GM23338 (cell line): ENCODE results near the gene ACSL6. TPM values are rescaled to one million over a fixed set of nuclear protein-coding genes. Genes with fewer than 3 reads are reported as not detected.

Source experiments
- ATAC-seq: fragments of 200-7000 bp; cut with Tn5 transposase; 3 replicates; pipeline ENCODE4 v1.9.1; 2020
- DNase-seq: peaks from one replicate; pipeline ENCODE4 v3.0.0-alpha.2; 2015; ENCODE audit warnings: low spot score
- H2AFZ ChIP-seq: fragments of 200-600 bp; sonication (generic); 2 replicates; pipeline ENCODE4 v1.8.0; 2016; ENCODE audit warnings: antibody characterized with exemption, mild to moderate bottlenecking, moderate library complexity
- H3F3A ChIP-seq: fragments of 200-600 bp; sonication (generic); replicated peaks from 2 replicates; pipeline ENCODE4 v1.8.0; 2017; ENCODE audit warnings: antibody characterized with exemption, mixed run types, low read depth
- H3K27ac ChIP-seq: fragments of 200-600 bp; sonication (generic); 2 replicates; pipeline ENCODE4 v1.6.1; 2016; ENCODE audit warnings: low read depth
- H3K27me3 ChIP-seq: fragments of 200-600 bp; sonication (generic); 2 replicates; pipeline ENCODE4 v1.8.0; 2016; ENCODE audit warnings: mild to moderate bottlenecking, mixed run types, moderate library complexity; ENCODE audit not compliant: insufficient read depth
- H3K36me3 ChIP-seq: fragments of 200-600 bp; sonication (generic); 2 replicates; pipeline ENCODE4 v1.8.0; 2016; ENCODE audit warnings: mild to moderate bottlenecking; ENCODE audit not compliant: insufficient read depth
- H3K4me1 ChIP-seq: fragments of 200-600 bp; sonication (generic); 2 replicates; pipeline ENCODE4 v1.8.0; 2016; ENCODE audit warnings: mild to moderate bottlenecking, moderate library complexity; ENCODE audit not compliant: insufficient read depth
- H3K4me2 ChIP-seq: fragments of 200-600 bp; sonication (generic); 2 replicates; pipeline ENCODE4 v1.7.1; 2017; ENCODE audit warnings: mixed run types
- H3K4me3 ChIP-seq: fragments of 200-600 bp; sonication (generic); 2 replicates; pipeline ENCODE4 v1.6.1; 2016; ENCODE audit warnings: mixed run types
- H3K79me2 ChIP-seq: fragments of 200-600 bp; sonication (generic); replicated peaks from 2 replicates; pipeline ENCODE4 v1.8.0; 2017; ENCODE audit warnings: mild to moderate bottlenecking; ENCODE audit not compliant: insufficient read depth
- H3K9me2 ChIP-seq: fragments of 200-600 bp; sonication (generic); 2 replicates; pipeline ENCODE4 v1.8.0; 2017; ENCODE audit not compliant: insufficient read depth
- H4K20me1 ChIP-seq: fragments of 200-600 bp; sonication (generic); replicated peaks from 2 replicates; pipeline ENCODE4 v1.8.0; 2017; ENCODE audit warnings: mild to moderate bottlenecking; ENCODE audit not compliant: insufficient read depth
- H3K27ac Mint-ChIP-seq: 2 replicates; pipeline ENCODE4 v1.8.0; 2020; ENCODE audit warnings: inconsistent platforms, mild to moderate bottlenecking, moderate library complexity, mixed read lengths
- H3K27me3 Mint-ChIP-seq: 3 replicates; pipeline ENCODE4 v1.8.0; 2022; ENCODE audit warnings: low read depth, mild to moderate bottlenecking, moderate library complexity, mixed read lengths, inconsistent platforms; ENCODE audit not compliant: insufficient read depth, poor library complexity
- H3K36me3 Mint-ChIP-seq: 3 replicates; pipeline ENCODE4 v1.8.0; 2021; ENCODE audit warnings: low read depth, mild to moderate bottlenecking, inconsistent platforms, moderate library complexity, mixed read lengths
- H3K4me1 Mint-ChIP-seq: 3 replicates; pipeline ENCODE4 v1.8.0; 2020; ENCODE audit warnings: mild to moderate bottlenecking, inconsistent platforms, mixed read lengths
- H3K4me3 Mint-ChIP-seq: 3 replicates; pipeline ENCODE4 v1.8.0; 2021; ENCODE audit warnings: moderate library complexity, mild to moderate bottlenecking, inconsistent platforms, mixed read lengths
- H3K9me3 Mint-ChIP-seq: 3 replicates; pipeline ENCODE4 v1.8.0; 2020; ENCODE audit warnings: moderate library complexity, mild to moderate bottlenecking, inconsistent platforms, mixed read lengths
- CREB1 ChIP-seq: fragments of 250-450 bp; sonication (Bioruptor Pico); IDR thresholded peaks from 2 replicates; pipeline ENCODE4 v1.5.0; 2020; ENCODE audit warnings: low read depth, mild to moderate bottlenecking, moderate library complexity
- CTCF ChIP-seq, 2 experiments: fragments of 200-600 bp in 1 of 2; sonication (generic) in 1 of 2; conservative IDR thresholded peaks; 2 replicates each; pipeline versions ENCODE4 v1.5.1 to v1.6.1; 2016 to 2017; ENCODE audit warnings: antibody characterized with exemption in 2 of 2, low read depth in 2 of 2, mild to moderate bottlenecking in 2 of 2, moderate library complexity in 1 of 2
- ETS1 ChIP-seq: IDR thresholded peaks from 2 replicates; pipeline ENCODE4 v1.6.1; 2016; ENCODE audit warnings: antibody characterized with exemption
- EZH2 ChIP-seq: fragments of 200-600 bp; sonication (generic); IDR thresholded peaks from one replicate; pipeline ENCODE4 v1.8.0; 2017; ENCODE audit warnings: antibody characterized with exemption, mild to moderate bottlenecking, low read depth; ENCODE audit not compliant: unreplicated experiment
- EZH2phosphoT487 ChIP-seq: fragments of 200-600 bp; sonication (generic); IDR thresholded peaks from one replicate; pipeline ENCODE4 v1.8.1; 2018; ENCODE audit warnings: antibody characterized with exemption; ENCODE audit not compliant: unreplicated experiment
- JUNB ChIP-seq: IDR thresholded peaks from one replicate; pipeline ENCODE4 v1.6.1; 2016; ENCODE audit warnings: antibody characterized with exemption; ENCODE audit not compliant: unreplicated experiment
- NANOG ChIP-seq: IDR thresholded peaks from 2 replicates; pipeline ENCODE4 v1.6.1; 2016; ENCODE audit warnings: antibody characterized with exemption, borderline replicate concordance
- POLR2AphosphoS5 ChIP-seq: IDR thresholded peaks from 2 replicates; pipeline ENCODE4 v1.6.1; 2016; ENCODE audit warnings: antibody characterized with exemption, low read depth
- REST ChIP-seq: IDR thresholded peaks from one replicate; pipeline ENCODE4 v1.6.1; 2018; ENCODE audit warnings: antibody characterized with exemption; ENCODE audit not compliant: unreplicated experiment
- STAT1 ChIP-seq: IDR thresholded peaks from one replicate; pipeline ENCODE4 v1.6.1; 2016; ENCODE audit warnings: antibody characterized with exemption; ENCODE audit not compliant: unreplicated experiment
- ZNF114 ChIP-seq: fragments of 250-450 bp; sonication (Bioruptor Pico); IDR thresholded peaks from 2 replicates; pipeline ENCODE4 v1.5.0; 2020; ENCODE audit warnings: mild to moderate bottlenecking, moderate library complexity
- ZNF331 ChIP-seq: fragments of 250-450 bp; sonication (Bioruptor Pico); IDR thresholded peaks from 2 replicates; pipeline ENCODE4 v1.5.0; 2020; ENCODE audit warnings: low read depth, mild to moderate bottlenecking, moderate library complexity
- ZNF462 ChIP-seq: fragments of 250-450 bp; sonication (Bioruptor Pico); IDR thresholded peaks from 2 replicates; pipeline ENCODE4 v1.5.0; 2020; ENCODE audit warnings: mild to moderate bottlenecking, moderate library complexity
- polyA plus RNA-seq: library from polyadenylated mRNA; unstranded; fragments of >200 nt; fragmentation: Nextera tagmentation; extraction: Ambion mirVana; gene quantifications from 2 replicates; pipeline ENCODE4 v1.2.1, GENCODE V29; 2016
- total RNA-seq: library from RNA; depleted of rRNA; stranded (reverse); fragments of >200 nt; shearing (Covaris generic); gene quantifications from 2 replicates; pipeline ENCODE4 v1.2.3, GENCODE V29; 2014

The ACSL6 gene
- total and polyA plus RNA-seq, 2 experiments from 2014 or later: 0.76 to 3.6 TPM

GRCh38 chr5:132022737-132023136, 11.3 kb upstream of the ACSL6 start:
- Histone ChIP-seq H4K20me1 (no peaks in the 10 kb centered on the region), H3K79me2 (no peaks in the 10 kb centered on the region), H3K36me3 (no peaks in the 10 kb centered on the region), H3K9me2 (0 out of 2 replicates have a peak, but pooled peaks cover 7% of the 10 kb centered on the region), H3K27ac (no peak overlapping the region), H3K4me2 (no peak overlapping the region), H3K27me3 (no peaks in the 10 kb centered on the region), H3K4me1 (no peaks in the 10 kb centered on the region), H3K4me3 (no peak overlapping the region), H2AFZ (no peak overlapping the region), H3F3A (no peaks in the 10 kb centered on the region)
- peaks cover 4% of the 10 kb centered on the region for H3K27me3 Mint-ChIP-seq
- no peaks in the 10 kb centered on the region for H3K36me3 Mint-ChIP-seq
- no peak for TF ChIP-seq EZH2
- no peak for TF ChIP-seq ZNF462 (CRISPR knock-in tag)
- TF ChIP-seq JUNB: no peak
- TF ChIP-seq ZNF331 (CRISPR knock-in tag): no peak
- no peak for TF ChIP-seq NANOG
- no peak for TF ChIP-seq POLR2AphosphoS5
- no peak for TF ChIP-seq REST
- no peak for TF ChIP-seq ETS1
- TF ChIP-seq EZH2phosphoT487: no peak
- TF ChIP-seq CREB1 (CRISPR knock-in tag): no peak
- TF ChIP-seq CTCF (conservative IDR thresholded peaks at IDR 0.05; ENCODE audit: low read depth in 2 of 2): no peak
- no peak for TF ChIP-seq STAT1
- TF ChIP-seq ZNF114 (CRISPR knock-in tag): no peak
- no peak for ATAC-seq
- H3K4me3 Mint-ChIP-seq: no peak overlapping the region
- no peak overlapping the region for H3K27ac Mint-ChIP-seq
- H3K9me3 Mint-ChIP-seq: no peaks in the 10 kb centered on the region; the same call in 2 of the 3 replicates
- H3K4me1 Mint-ChIP-seq: peaks cover 4% of the 10 kb centered on the region; the same call in 2 of the 3 replicates
- DNase-seq: no peak
